HEK293T (cell line): ENCODE data around the gene LLPH.

Experiments used
- CTCF ChIA-PET: fragments of 350-600 bp; formaldehyde crosslinking; extraction: SDS; loops from one replicate; lab custom pipeline; 2021; ENCODE audit warnings: antibody characterized with exemption, inconsistent platforms; lab: Yijun Ruan, JAX
- POLR2A ChIA-PET: fragments of 350-600 bp; formaldehyde crosslinking; extraction: SDS; loops from one replicate; lab custom pipeline; 2020; ENCODE audit warnings: antibody characterized with exemption, inconsistent platforms; lab: Yijun Ruan, JAX
- DNase-seq: peaks from one replicate; pipeline ENCODE4 v3.0.0; 2012; ENCODE audit warnings: mixed read lengths; ENCODE audit errors: extremely low spot score
- ARNT ChIP-seq: fragments of 450-650 bp; IDR thresholded peaks from 2 replicates; pipeline ENCODE4 v1.6.1; 2017; ENCODE audit warnings: mild to moderate bottlenecking
- BHLHE40 ChIP-seq: fragments of 450-650 bp; IDR thresholded peaks from 2 replicates; pipeline ENCODE4 v1.6.1; 2016; ENCODE audit warnings: mild to moderate bottlenecking, moderate library complexity, borderline replicate concordance
- CTBP1 ChIP-seq: fragments of 450-650 bp; IDR thresholded peaks from 2 replicates; pipeline ENCODE4 v1.6.1; 2016; ENCODE audit warnings: borderline replicate concordance
- ELF4 ChIP-seq: fragments of 450-650 bp; IDR thresholded peaks from 2 replicates; pipeline ENCODE4 v1.6.1; 2017; ENCODE audit warnings: antibody characterized with exemption
- FOXA1 ChIP-seq: fragments of 450-650 bp; IDR thresholded peaks from 2 replicates; pipeline ENCODE4 v1.6.1; 2016; ENCODE audit warnings: mild to moderate bottlenecking
- FOXK2 ChIP-seq: fragments of 450-650 bp; IDR thresholded peaks from 2 replicates; pipeline ENCODE4 v1.6.1; 2016; ENCODE audit warnings: mild to moderate bottlenecking
- FOXM1 ChIP-seq: fragments of 450-650 bp; IDR thresholded peaks from 2 replicates; pipeline ENCODE4 v1.6.1; 2017; ENCODE audit warnings: mild to moderate bottlenecking, borderline replicate concordance
- HDGF ChIP-seq: fragments of 450-650 bp; IDR thresholded peaks from 2 replicates; pipeline ENCODE4 v1.6.1; 2017; ENCODE audit warnings: antibody characterized with exemption, borderline replicate concordance
- L3MBTL2 ChIP-seq: fragments of 450-650 bp; conservative IDR thresholded peaks from 2 replicates; pipeline ENCODE4 v1.6.1; 2016; ENCODE audit warnings: mild to moderate bottlenecking
- LEF1 ChIP-seq: fragments of 450-650 bp; IDR thresholded peaks from 2 replicates; pipeline ENCODE4 v1.6.1; 2017; ENCODE audit warnings: mild to moderate bottlenecking, borderline replicate concordance
- NFRKB ChIP-seq: fragments of 450-650 bp; IDR thresholded peaks from 2 replicates; pipeline ENCODE4 v1.6.1; 2016; ENCODE audit warnings: mild to moderate bottlenecking, moderate library complexity
- PKNOX1 ChIP-seq: fragments of 450-650 bp; IDR thresholded peaks from 2 replicates; pipeline ENCODE4 v1.6.1; 2016
- SP1 ChIP-seq: fragments of 450-650 bp; IDR thresholded peaks from 2 replicates; pipeline ENCODE4 v1.6.1; 2017
- SUZ12 ChIP-seq: fragments of 450-650 bp; IDR thresholded peaks from 2 replicates; pipeline ENCODE4 v1.6.1; 2016; ENCODE audit warnings: mild to moderate bottlenecking
- TARDBP ChIP-seq: fragments of 450-650 bp; IDR thresholded peaks from 2 replicates; pipeline ENCODE4 v1.6.1; 2016
- ZNF384 ChIP-seq: fragments of 450-650 bp; IDR thresholded peaks from 2 replicates; pipeline ENCODE4 v1.6.1; 2016

LLPH gene

GRCh38 chr12:66108386-66108785 lies 22.2 kb downstream of the LLPH start:
- ChIA-PET POLR2A (interaction anchor here (1.3 kb wide), 1 partner anchor 22 kb away, joined by 5 read pairs; the partner anchor contains the start of gene LLPH), CTCF (no interaction called here)
- TF ChIP-seq L3MBTL2: no peak
- TF ChIP-seq ARNT: no peak
- TF ChIP-seq ZNF384: no peak
- TF ChIP-seq FOXK2: no peak
- no peak for TF ChIP-seq SP1
- TF ChIP-seq PKNOX1: no peak
- no peak for TF ChIP-seq FOXM1
- TF ChIP-seq ELF4: no peak
- no peak for TF ChIP-seq TARDBP
- TF ChIP-seq SUZ12: no peak
- TF ChIP-seq NFRKB: no peak
- DNase-seq: no peak

- TF ChIP-seq SUZ12 (no peak), BHLHE40 (no peak), SP1 (no peak), FOXK2 (no peak), TARDBP (no peak), ZNF384 (no peak), FOXA1 (no peak), ARNT (no peak)
- POLR2A ChIA-PET: interaction anchor here (1.3 kb wide), 1 partner anchor 23 kb away, joined by 5 read pairs; the partner anchor contains the start of gene LLPH
- CTCF ChIA-PET: interaction anchor here (0.6 kb wide), 1 partner anchor 303 kb away, joined by 3 read pairs; no protein-coding TSS in a partner anchor
- peak; percentile 74 for DNase-seq
Observed at GRCh38 chr12:66107451-66107915, 23.1 kb downstream of the LLPH start.

- CTCF ChIA-PET: interaction anchor here (1.1 kb wide), 1 partner anchor 149 kb away, joined by 3 read pairs; no protein-coding TSS in a partner anchor
- POLR2A ChIA-PET: no interaction called here
- TF ChIP-seq SUZ12: no peak
- TF ChIP-seq ARNT: no peak
- TF ChIP-seq HDGF: no peak
- no peak for TF ChIP-seq ELF4
- TF ChIP-seq SP1: no peak
- no peak for TF ChIP-seq TARDBP
- TF ChIP-seq FOXK2: no peak
- no peak for TF ChIP-seq BHLHE40
- TF ChIP-seq FOXM1: no peak
- TF ChIP-seq L3MBTL2: no peak
- no peak for TF ChIP-seq FOXA1
- TF ChIP-seq LEF1: no peak
- TF ChIP-seq ZNF384: no peak
- no peak for TF ChIP-seq NFRKB
- no peak for TF ChIP-seq CTBP1
- TF ChIP-seq PKNOX1: no peak
- DNase-seq: no peak
Observed at GRCh38 chr12:66103016-66103913, 27.3 kb downstream of the LLPH start.

- peak; percentile 59 for DNase-seq
- ChIA-PET CTCF (no interaction called here), POLR2A (no interaction called here)
Observed at GRCh38 chr12:66092559-66093269, 37.8 kb downstream of the LLPH start.

GRCh38 chr12:66090157-66090556 lies 40.4 kb downstream of the LLPH start:
- POLR2A ChIA-PET: no interaction called here
- TF ChIP-seq LEF1 (no peak), HDGF (no peak), ZNF384 (no peak), BHLHE40 (no peak), NFRKB (no peak), PKNOX1 (no peak), TARDBP (no peak), FOXA1 (no peak), SP1 (no peak), ARNT (no peak), CTBP1 (no peak)

More at GRCh38 chr12:66092559-66093269, 37.8 kb downstream of the LLPH start:
- TF ChIP-seq BHLHE40 (no peak), PKNOX1 (peak; percentile 67), FOXM1 (no peak), CTBP1 (no peak; the same call in 1 of the 2 replicates), HDGF (no peak), LEF1 (no peak), SUZ12 (no peak)

More at GRCh38 chr12:66090157-66090556, 40.4 kb downstream of the LLPH start:
- DNase-seq: no peak
- CTCF ChIA-PET: no interaction called here
